SK-N-SH (cell line): ENCODE measurements around the gene MTG1.

ENCODE experiments used
- SIN3A ChIP-seq: IDR thresholded peaks from 2 replicates; pipeline ENCODE4 v1.6.1; 2012; ENCODE audit warnings: low read depth, mild to moderate bottlenecking, low read length, moderate library complexity, borderline replicate concordance
- YY1 ChIP-seq: IDR thresholded peaks from 2 replicates; pipeline ENCODE4 v1.4.0; 2012; ENCODE audit warnings: low read depth, mild to moderate bottlenecking

DNA sequence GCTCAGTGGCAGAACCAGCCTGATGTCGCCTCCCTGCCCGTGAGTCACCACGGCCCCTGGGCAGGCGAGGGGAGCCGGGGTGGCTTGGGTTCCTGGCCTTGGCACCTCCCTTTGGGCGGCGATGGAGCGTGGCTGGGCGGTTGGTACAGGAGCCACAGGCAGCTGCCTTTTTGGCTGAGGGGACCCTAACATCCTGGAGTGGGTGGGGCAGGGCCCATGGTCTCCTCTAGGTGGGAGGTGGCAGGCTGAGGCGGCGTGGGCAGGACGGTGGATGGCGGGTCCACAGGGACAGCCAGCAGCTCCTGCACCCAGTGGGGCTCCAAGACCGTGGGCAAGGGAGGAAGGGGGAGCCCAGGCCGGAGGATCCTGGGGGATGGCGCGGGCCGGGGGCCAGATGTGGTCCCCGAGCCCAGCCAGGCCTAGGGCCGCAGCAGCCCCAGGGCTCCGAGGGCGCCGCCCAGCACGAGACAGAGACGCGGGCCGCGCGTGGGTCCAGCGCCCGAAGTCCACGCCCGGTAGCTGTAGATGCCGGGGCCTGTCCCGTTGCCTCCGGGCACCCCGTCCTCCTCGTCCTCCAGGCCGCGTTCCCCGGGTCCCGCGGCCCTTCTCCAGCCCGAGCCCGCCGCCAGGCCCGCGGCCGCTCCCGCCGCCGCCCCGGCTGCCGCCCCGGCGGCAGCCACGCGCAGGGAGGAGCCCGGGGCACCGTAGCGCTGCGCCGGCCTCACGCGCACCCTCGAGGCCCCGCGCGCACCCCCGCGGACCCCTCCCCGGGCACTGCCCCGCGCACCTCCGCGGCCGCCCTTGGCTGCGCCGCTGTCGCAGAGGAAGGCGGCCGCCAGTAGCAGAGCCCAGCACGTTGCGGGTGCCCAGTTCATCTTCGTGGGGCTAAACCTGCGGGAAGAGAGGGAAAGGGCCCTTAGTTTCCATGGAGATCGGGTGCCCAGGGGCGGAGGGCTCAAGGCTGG, 29.1 kb downstream of the MTG1 start:
- TF ChIP-seq YY1 (no peak), SIN3A (no peak)
